MM.1S (cell line): Measurements from ENCODE around the gene ZNF718.

Experiments
- CTCF ChIP-seq: fragments of 300-600 bp; sonication (generic); IDR thresholded peaks from 2 replicates; pipeline ENCODE4 v1.5.1; 2016; ENCODE audit warnings: antibody characterized with exemption, low read length, mixed read lengths
- EZH2 ChIP-seq: fragments of 300-600 bp; sonication (generic); optimal IDR thresholded peaks from 2 replicates; pipeline ENCODE3; 2017; ENCODE audit warnings: low read depth, mild to moderate bottlenecking, antibody characterized with exemption, low read length, mixed read lengths

DNA sequence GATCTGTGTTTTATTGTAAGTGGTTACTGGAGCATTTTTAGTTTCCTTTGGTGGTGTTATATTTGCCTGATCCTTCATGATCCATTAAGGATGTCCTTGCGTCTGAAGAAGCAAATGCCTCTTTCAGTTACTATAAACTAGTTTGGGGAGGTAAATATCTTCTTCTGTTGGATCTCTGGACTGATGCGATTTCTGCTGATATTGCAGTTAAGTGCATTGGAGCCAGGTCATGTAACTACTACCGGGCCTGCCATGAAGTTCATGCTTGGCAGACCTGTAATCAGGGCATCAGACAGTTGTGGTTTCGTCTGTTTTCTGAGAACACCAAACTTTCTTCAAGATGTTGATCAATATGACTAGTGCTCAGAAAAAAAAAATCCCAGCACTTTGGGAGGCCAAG is 22.9 kb downstream of the ZNF718 start:
- TF ChIP-seq CTCF, result no peak
- no peak for TF ChIP-seq EZH2
